HCT116 (cell line): ENCODE data around the gene BAHCC1.

Experiments used
- CTCF ChIP-seq, 3 experiments: fragments of 200-600 bp in 1 of 3; sonication (generic) in 1 of 3; IDR thresholded peaks in 2 of 3; conservative IDR thresholded peaks in 1 of 3; 2 replicates each; pipeline ENCODE4 v1.5.1; 2012 to 2017; ENCODE audit warnings: low read depth in 2 of 3, low read length in 2 of 3, antibody characterized with exemption in 1 of 3, borderline replicate concordance in 1 of 3, control low read depth in 1 of 3, mild to moderate bottlenecking in 1 of 3, mixed read lengths in 1 of 3, mixed run types in 1 of 3, moderate library complexity in 1 of 3; ENCODE audit not compliant: insufficient read depth in 1 of 3
- ZBTB33 ChIP-seq: IDR thresholded peaks from 2 replicates; pipeline ENCODE4 v1.6.1; 2011; ENCODE audit warnings: mild to moderate bottlenecking, low read length, moderate library complexity; ENCODE audit not compliant: insufficient replicate concordance; ENCODE audit errors: extremely low read depth
- ZFX ChIP-seq: fragments of 450-650 bp; IDR thresholded peaks from 2 replicates; pipeline ENCODE4 v1.6.1; 2017

GRCh38 chr17:81510785-81511553 lies 115.7 kb downstream of the BAHCC1 start:
- TF ChIP-seq ZBTB33 (no peak), ZFX (no peak), CTCF (IDR thresholded peaks at IDR 0.05 in 2 of 3, conservative IDR thresholded peaks at IDR 0.05 in 1 of 3; ENCODE audit: borderline replicate concordance in 1 of 3, insufficient read depth in 1 of 3, low read depth in 2 of 3, low read length in 2 of 3) (no peak)
